SK-N-SH (cell line): ENCODE measurements around the gene GKN1. TPM values are rescaled to one million over a fixed set of nuclear protein-coding genes. Genes with fewer than 3 reads are reported as not detected.

ENCODE experiments used
- CTCF ChIA-PET: fragments of 300-600, 350-600 bp; formaldehyde crosslinking; extraction: SDS; loops from one replicate; lab custom pipeline; 2021; lab: Yijun Ruan, JAX
- POLR2A ChIA-PET: fragments of 350-600 bp; sonication (Branson Sonifier 250); formaldehyde crosslinking; extraction: SDS; loops from one replicate; lab custom pipeline; 2020; ENCODE audit warnings: antibody characterized with exemption, inconsistent platforms; lab: Yijun Ruan, JAX
- DNase-seq: peaks from one replicate; pipeline ENCODE4 v3.0.0; 2012
- H2AFZ ChIP-seq: fragments of 200-600 bp; sonication (generic); 2 replicates; pipeline ENCODE4 v1.8.1; 2016; ENCODE audit warnings: antibody characterized with exemption, mild to moderate bottlenecking, low read depth
- H3F3A ChIP-seq: fragments of 200-600 bp; sonication (generic); replicated peaks from 2 replicates; pipeline ENCODE3; 2016; ENCODE audit warnings: antibody characterized with exemption, mild to moderate bottlenecking; ENCODE audit not compliant: insufficient read depth
- H3K27ac ChIP-seq, 2 experiments: fragments of 200-500 bp in 1 of 2; fragments of 200-600 bp in 1 of 2; sonication (Bioruptor generic) in 1 of 2; sonication (generic), shearing (Covaris generic) in 1 of 2; 2 replicates each; pipeline versions ENCODE4 v1.5.1 to v1.6.1; 2014 to 2016; ENCODE audit warnings: low read depth in 2 of 2, inconsistent platforms in 1 of 2, low read length in 1 of 2, mild to moderate bottlenecking in 1 of 2, mixed read lengths in 1 of 2
- H3K27me3 ChIP-seq: fragments of 200-600 bp; sonication (generic), shearing (Covaris generic); 2 replicates; pipeline ENCODE4 v1.6.1; 2016; ENCODE audit warnings: mixed run types; ENCODE audit not compliant: insufficient read depth
- H3K36me3 ChIP-seq, 2 experiments: fragments of 200-500 bp in 1 of 2; fragments of 200-600 bp in 1 of 2; sonication (Bioruptor generic) in 1 of 2; sonication (generic) in 1 of 2; replicated peaks in 1 of 2; 2 replicates each; pipeline versions ENCODE3 to v1.5.1; 2014 to 2016; ENCODE audit warnings: low read length in 1 of 2, mild to moderate bottlenecking in 1 of 2; ENCODE audit not compliant: insufficient read depth in 2 of 2, control insufficient read depth in 1 of 2
- H3K4me1 ChIP-seq, 2 experiments: fragments of 200-500 bp in 1 of 2; fragments of 200-600 bp in 1 of 2; sonication (Bioruptor generic) in 1 of 2; sonication (generic), shearing (Covaris generic) in 1 of 2; 2 replicates each; pipeline versions ENCODE4 v1.5.1 to v1.6.1; 2014 to 2016; ENCODE audit warnings: low read depth in 1 of 2, low read length in 1 of 2, mixed run types in 1 of 2; ENCODE audit not compliant: insufficient read depth in 2 of 2, control insufficient read depth in 1 of 2
- H3K4me2 ChIP-seq: fragments of 200-600 bp; sonication (generic), shearing (Covaris generic); 2 replicates; pipeline ENCODE4 v1.6.1; 2017; ENCODE audit warnings: mixed run types
- H3K4me3 ChIP-seq, 2 experiments: fragments of 200-500 bp in 1 of 2; fragments of 200-600 bp in 1 of 2; sonication (Bioruptor generic) in 1 of 2; sonication (generic), shearing (Covaris generic) in 1 of 2; 2 replicates each; pipeline versions ENCODE4 v1.5.1 to v1.8.1; 2014 to 2016; ENCODE audit warnings: low read depth in 2 of 2, inconsistent platforms in 1 of 2, low read length in 1 of 2, mild to moderate bottlenecking in 1 of 2, mixed read lengths in 1 of 2, moderate library complexity in 1 of 2
- H3K79me2 ChIP-seq: fragments of 200-600 bp; sonication (generic); 2 replicates; pipeline ENCODE4 v1.8.1; 2017; ENCODE audit warnings: mild to moderate bottlenecking; ENCODE audit not compliant: insufficient read depth
- H3K9ac ChIP-seq: fragments of 200-600 bp; sonication (generic); 2 replicates; pipeline ENCODE4 v1.6.1; 2017; ENCODE audit warnings: mixed run types
- H3K9me2 ChIP-seq: fragments of 200-600 bp; sonication (generic); 2 replicates; pipeline ENCODE4 v1.6.1; 2017; ENCODE audit warnings: mixed run types
- H3K9me3 ChIP-seq: fragments of 200-600 bp; sonication (generic); 2 replicates; pipeline ENCODE4 v1.6.1; 2017; ENCODE audit warnings: mixed run types, mild to moderate bottlenecking, moderate library complexity
- H4K20me1 ChIP-seq: fragments of 200-600 bp; sonication (generic); 2 replicates; pipeline ENCODE4 v1.6.1; 2017; ENCODE audit warnings: mild to moderate bottlenecking, mixed run types; ENCODE audit not compliant: insufficient read depth
- ELF1 ChIP-seq: IDR thresholded peaks from 2 replicates; pipeline ENCODE4 v1.4.0; 2012
- EP300 ChIP-seq, 2 experiments: IDR thresholded peaks; 2 replicates each; pipeline versions ENCODE4 v1.4.0 to v1.6.1; 2012; ENCODE audit warnings: borderline replicate concordance in 1 of 2, low read depth in 1 of 2, low read length in 1 of 2
- EZH2phosphoT487 ChIP-seq: fragments of 200-600 bp; sonication (generic); IDR thresholded peaks from 2 replicates; pipeline ENCODE4 v1.6.1; 2017; ENCODE audit warnings: low read depth, mixed run types, mild to moderate bottlenecking, antibody characterized with exemption, moderate library complexity, borderline replicate concordance
- FOXJ3 ChIP-seq: sonication (generic); formaldehyde crosslinking; IDR thresholded peaks from 2 replicates; pipeline ENCODE4 v1.5.1; 2020; ENCODE audit warnings: mild to moderate bottlenecking, missing genetic modification reagents
- FOXM1 ChIP-seq: IDR thresholded peaks from 2 replicates; pipeline ENCODE4 v1.4.0; 2012; ENCODE audit warnings: low read depth, mild to moderate bottlenecking
- GABPA ChIP-seq: IDR thresholded peaks from 2 replicates; pipeline ENCODE4 v1.4.0; 2012; ENCODE audit warnings: low read depth, mild to moderate bottlenecking
- IRF3 ChIP-seq: fragments of 150-350 bp; IDR thresholded peaks from 2 replicates; pipeline ENCODE4 v1.6.1; 2016; ENCODE audit warnings: mild to moderate bottlenecking, low read depth, low read length
- JUND ChIP-seq: IDR thresholded peaks from 2 replicates; pipeline ENCODE4 v1.4.0; 2012
- MXI1 ChIP-seq: IDR thresholded peaks from 2 replicates; pipeline ENCODE4 v1.6.1; 2012; ENCODE audit warnings: mild to moderate bottlenecking, low read depth, low read length, improper control_type of control experiment
- NFIC ChIP-seq: IDR thresholded peaks from 2 replicates; pipeline ENCODE4 v1.4.0; 2012; ENCODE audit warnings: borderline replicate concordance
- POLR2AphosphoS5 ChIP-seq: IDR thresholded peaks from 2 replicates; pipeline ENCODE4 v1.6.1; 2012; ENCODE audit warnings: low read depth, low read length
- RAD21 ChIP-seq: IDR thresholded peaks from 2 replicates; pipeline ENCODE4 v1.6.1; 2012; ENCODE audit warnings: mild to moderate bottlenecking, low read length
- RCOR1 ChIP-seq: fragments of 150-350 bp; IDR thresholded peaks from 2 replicates; pipeline ENCODE4 v1.6.1; 2017; ENCODE audit warnings: antibody characterized with exemption, low read length
- RFX5 ChIP-seq: IDR thresholded peaks from 2 replicates; pipeline ENCODE4 v1.6.1; 2012; ENCODE audit warnings: mild to moderate bottlenecking, improper control_type of control experiment, low read length
- SIN3A ChIP-seq: IDR thresholded peaks from 2 replicates; pipeline ENCODE4 v1.6.1; 2012; ENCODE audit warnings: low read depth, mild to moderate bottlenecking, low read length, moderate library complexity, borderline replicate concordance
- SMC3 ChIP-seq: IDR thresholded peaks from 2 replicates; pipeline ENCODE4 v1.6.1; 2012; ENCODE audit warnings: low read depth, low read length, improper control_type of control experiment
- TCF12 ChIP-seq: IDR thresholded peaks from 2 replicates; pipeline ENCODE4 v1.4.0; 2012
- TEAD4 ChIP-seq: IDR thresholded peaks from 2 replicates; pipeline ENCODE4 v1.4.0; 2012; ENCODE audit warnings: mild to moderate bottlenecking, borderline replicate concordance; ENCODE audit not compliant: insufficient read depth
- ZBTB33 ChIP-seq: IDR thresholded peaks from 2 replicates; pipeline ENCODE4 v1.4.0; 2012; ENCODE audit warnings: low read depth, borderline replicate concordance
- WGBS: methylation state at CpG from one replicate; pipeline ENCODE4 v1.1.6; 2017; ENCODE audit warnings: low lambda C conversion rate; 5-methylcytosine and 5-hydroxymethylcytosine counted together
- polyA plus RNA-seq, 3 experiments: library from polyadenylated mRNA; depleted of rRNA; stranded (reverse); fragments of >200 nt; gene quantifications; 2 replicates each; pipeline ENCODE4 v1.2.3, GENCODE V29; 2012

GKN1 gene
- polyA plus RNA-seq, 1 of the 3 experiments (the other 2 are of a cell fraction): not detected

- Histone ChIP-seq H3K4me1 (peaks cover 2 to 24% of the 10 kb centered on the region in 2 experiments; a peak in 3 of 4 replicates), H4K20me1 (no peaks in the 10 kb centered on the region), H3K4me3 (no peak overlapping the region), H3K27ac (no peak overlapping the region), H3K27me3 (no peaks in the 10 kb centered on the region), H3K79me2 (no peaks in the 10 kb centered on the region), H3K9ac (no peak overlapping the region), H2AFZ (peak overlapping the region; percentile 38; the same call in 1 of the 2 replicates), H3K36me3 (no peaks in the 10 kb centered on the region), H3K9me3 (peaks cover 11% of the 10 kb centered on the region; the same call in 1 of the 2 replicates), H3F3A (no peaks in the 10 kb centered on the region), H3K4me2 (no peak overlapping the region), H3K9me2 (no peaks in the 10 kb centered on the region)
- TF ChIP-seq IRF3 (no peak), MXI1 (no peak), TCF12 (no peak), POLR2AphosphoS5 (no peak), SMC3 (no peak), EP300 (IDR thresholded peaks at IDR 0.05; ENCODE audit: borderline replicate concordance in 1 of 2, low read depth in 1 of 2, low read length in 1 of 2) (no peak), ZBTB33 (no peak), RAD21 (no peak), SIN3A (no peak), FOXJ3 (CRISPR knock-in tag) (no peak), RCOR1 (no peak), JUND (no peak)
- DNase-seq: no peak
- POLR2A ChIA-PET: no interaction called here
- CTCF ChIA-PET: interaction anchor here (0.9 to 5.8 kb wide), 5 partner anchors 11 to 474 kb away, joined by 3 to 56 read pairs (median 4); no protein-coding TSS in a partner anchor
- WGBS: 90% methylated on average over 5 of the region's 5 CpGs
Measured at GRCh38 chr2:68937346-68938055, 36.9 kb upstream of the GKN1 start.

- Histone ChIP-seq H3K9me3 (peaks cover 18% of the 10 kb centered on the region; the same call in 1 of the 2 replicates), H3K9ac (no peak overlapping the region), H3K79me2 (no peaks in the 10 kb centered on the region), H3K4me1 (peaks cover 5 to 24% of the 10 kb centered on the region in 2 experiments; a peak in 3 of 4 replicates), H3K9me2 (no peaks in the 10 kb centered on the region), H4K20me1 (no peaks in the 10 kb centered on the region), H3K36me3 (peaks cover 0 to 3% of the 10 kb centered on the region in 2 experiments), H3K27me3 (no peaks in the 10 kb centered on the region), H3K27ac (no peak overlapping the region), H3K4me3 (no peak overlapping the region), H3F3A (no peaks in the 10 kb centered on the region), H2AFZ (no peak overlapping the region), H3K4me2 (no peak overlapping the region)
- 39% methylated on average over 3 of the region's 3 CpGs for WGBS
- ChIA-PET POLR2A (no interaction called here), CTCF (interaction anchor here (5.9 kb wide), 1 partner anchor 13 kb away, joined by 59 read pairs; no protein-coding TSS in a partner anchor)
- no peak for DNase-seq
- TF ChIP-seq EZH2phosphoT487 (no peak), NFIC (no peak), RFX5 (no peak), JUND (no peak), TEAD4 (no peak), POLR2AphosphoS5 (no peak), GABPA (no peak), FOXJ3 (CRISPR knock-in tag) (no peak), RAD21 (no peak), ZBTB33 (no peak), TCF12 (no peak), ELF1 (no peak), IRF3 (no peak), SIN3A (no peak), FOXM1 (no peak), MXI1 (no peak)
Measured at GRCh38 chr2:68938938-68939337, 35.5 kb upstream of the GKN1 start.
